NCI-H774 (cell line): Measurements from ENCODE around the gene C2CD2L.
"Not testable (repeated sequence)": the region's sequence is repeated elsewhere in the genome, so short reads cannot be mapped to it uniquely, and the experiment has no call there.

Experiments used
- DNase-seq: peaks from one replicate; lab custom pipeline; 2025; lab: John Stamatoyannopoulos, UW

C2CD2L gene

GRCh38 chr11:119106564-119107537, at the start of gene C2CD2L:
Gene C2CD2L, plus strand, starts transcription at chr11:119107344. Its CDS starts 398 bp downstream, at chr11:119107742.
- peak; percentile 90 for DNase-seq

DNA sequence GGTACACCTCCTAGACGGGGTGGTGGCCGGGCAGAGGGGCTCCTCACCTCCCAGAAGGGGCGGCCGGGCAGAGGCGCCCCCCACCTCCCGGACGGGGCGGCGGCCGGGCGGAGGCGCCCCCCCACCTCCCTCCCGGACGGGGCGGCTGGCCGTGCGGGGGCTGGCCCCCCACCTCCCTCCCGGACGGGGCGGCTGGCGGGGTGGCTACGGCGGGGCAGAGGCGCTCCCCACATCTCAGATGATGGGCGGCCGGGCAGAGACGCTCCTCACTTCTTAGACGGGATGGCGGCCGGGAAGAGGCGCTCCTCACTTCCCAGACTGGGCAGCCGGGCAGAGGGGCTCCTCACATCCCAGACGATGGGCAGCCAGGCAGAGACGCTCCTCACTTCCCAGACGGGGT, 48.0 kb upstream of the C2CD2L start:
- not testable (repeated sequence) for DNase-seq

DNA sequence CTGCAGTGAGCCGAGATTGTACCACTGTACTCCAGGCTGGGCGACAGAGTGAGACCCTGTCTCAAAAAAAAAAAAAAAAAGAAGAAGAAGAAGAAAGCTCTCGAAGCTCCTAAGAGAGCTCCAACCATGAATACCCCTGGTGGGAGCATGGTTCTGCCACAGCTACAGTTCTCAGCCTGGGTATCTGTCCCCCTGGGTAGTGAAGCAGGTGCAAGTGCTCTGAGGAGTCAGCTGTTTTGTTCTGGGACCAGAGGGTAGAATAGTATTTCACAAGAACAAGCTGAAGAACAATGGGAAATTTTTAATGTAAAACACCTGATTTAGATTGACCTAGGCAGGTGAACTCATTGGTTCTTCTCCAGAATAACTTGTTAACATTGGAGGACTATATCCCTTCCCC, 45.9 kb upstream of the C2CD2L start:
- DNase-seq = no peak

DNA sequence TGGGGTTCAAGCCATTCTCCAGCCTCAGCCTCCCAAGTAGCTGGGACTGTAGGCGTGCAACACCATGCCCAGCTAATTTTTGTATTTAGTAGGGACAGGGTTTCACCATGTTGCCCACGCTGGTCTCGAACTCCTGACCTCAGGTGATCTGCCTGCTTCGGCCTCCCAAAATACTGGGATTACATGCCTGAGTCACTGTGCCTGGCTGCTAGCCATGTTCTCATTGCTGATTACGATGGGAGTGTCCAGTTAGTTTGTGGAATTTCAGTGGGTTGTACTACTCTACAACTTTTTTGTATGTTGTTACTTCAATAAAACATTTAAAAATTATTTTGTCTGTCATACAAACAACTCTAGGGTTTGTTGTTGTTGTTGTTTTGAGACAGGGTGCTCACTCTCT, 44.4 kb upstream of the C2CD2L start:
- DNase-seq = no peak

- DNase-seq = no peak
Observed at GRCh38 chr11:119065369-119065768, 41.8 kb upstream of the C2CD2L start.

- DNase-seq = peak; percentile 94
Observed at GRCh38 chr11:119067371-119068222, 39.5 kb upstream of the C2CD2L start, which contains the start of gene VPS11. Gene VPS11, plus strand, starts transcription at chr11:119067818. Its CDS starts 6 bp downstream, at chr11:119067824.

DNA sequence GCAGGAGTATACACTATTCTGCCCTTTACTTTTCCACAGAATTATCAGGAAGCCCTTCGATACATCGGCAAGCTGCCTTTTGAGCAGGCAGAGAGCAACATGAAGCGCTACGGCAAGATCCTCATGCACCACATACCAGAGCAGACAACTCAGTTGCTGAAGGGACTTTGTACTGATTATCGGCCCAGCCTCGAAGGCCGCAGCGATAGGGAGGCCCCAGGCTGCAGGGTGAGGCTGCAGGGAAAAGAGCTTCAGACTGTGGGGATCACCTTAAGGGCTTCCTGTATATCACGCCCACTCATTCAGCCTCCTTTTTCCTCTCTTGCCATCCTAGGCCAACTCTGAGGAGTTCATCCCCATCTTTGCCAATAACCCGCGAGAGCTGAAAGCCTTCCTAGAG, 29.3 kb upstream of the C2CD2L start:
- DNase-seq = no peak

GRCh38 chr11:119078675-119079420, 28.3 kb upstream of the C2CD2L start:
- no peak for DNase-seq

DNA sequence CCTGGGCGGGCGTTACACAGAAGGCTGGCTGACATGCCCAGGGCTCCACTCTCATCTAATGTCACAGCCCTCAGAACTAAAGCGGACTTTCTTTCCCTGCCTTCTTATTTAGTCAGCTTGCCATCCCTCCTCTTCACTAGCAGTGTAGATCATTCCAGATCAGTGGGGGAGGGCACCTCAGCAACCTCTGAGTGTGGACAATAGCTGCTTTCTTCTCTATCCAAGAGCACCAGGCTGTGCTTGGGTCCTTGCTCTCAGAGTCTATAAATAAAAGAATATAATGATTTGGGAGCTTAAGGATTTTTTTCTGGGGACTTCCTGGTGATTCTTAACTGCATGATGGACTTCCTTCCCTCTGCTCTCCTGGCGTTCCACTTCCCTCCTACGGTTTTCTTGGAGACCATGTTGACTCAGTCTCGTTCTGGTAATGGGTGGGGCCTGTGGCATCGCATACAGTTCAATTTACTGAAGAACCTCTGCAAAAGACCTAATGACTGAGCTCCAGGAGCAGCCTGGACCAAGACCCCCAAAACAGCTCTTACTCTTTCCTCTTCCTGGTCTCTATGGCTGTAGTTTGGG, 25.4 kb upstream of the C2CD2L start:
- DNase-seq = no peak

- peak; percentile 93 for DNase-seq
Observed at GRCh38 chr11:119084663-119085436, 22.3 kb upstream of the C2CD2L start, which contains the start of gene HMBS. Gene HMBS, plus strand, starts transcription at chr11:119084881. Its CDS starts 153 bp downstream, at chr11:119085034.

DNA sequence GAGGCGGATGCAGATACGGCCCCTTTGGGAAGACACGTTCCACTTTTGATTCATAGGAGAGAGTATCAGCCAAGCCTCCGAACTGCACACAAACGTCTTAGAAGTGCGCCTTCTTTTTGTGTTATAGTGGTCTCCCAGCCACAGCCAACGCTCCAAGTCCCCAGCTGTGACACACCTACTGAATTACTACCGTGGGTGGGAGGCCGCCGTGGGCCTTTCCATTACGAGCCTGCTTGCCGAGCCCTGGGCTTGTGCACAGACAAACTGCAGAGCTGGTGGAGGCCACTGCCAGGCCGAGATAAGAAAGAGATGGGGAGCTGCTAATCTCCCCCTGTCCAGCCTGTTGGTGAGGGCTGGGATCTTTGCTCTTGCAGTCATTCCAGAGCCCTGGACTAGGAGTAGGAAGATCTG, 21.7 kb upstream of the C2CD2L start:
- no peak for DNase-seq

- DNase-seq = no peak
Observed at GRCh38 chr11:119087123-119087522, 20.0 kb upstream of the C2CD2L start.

DNA sequence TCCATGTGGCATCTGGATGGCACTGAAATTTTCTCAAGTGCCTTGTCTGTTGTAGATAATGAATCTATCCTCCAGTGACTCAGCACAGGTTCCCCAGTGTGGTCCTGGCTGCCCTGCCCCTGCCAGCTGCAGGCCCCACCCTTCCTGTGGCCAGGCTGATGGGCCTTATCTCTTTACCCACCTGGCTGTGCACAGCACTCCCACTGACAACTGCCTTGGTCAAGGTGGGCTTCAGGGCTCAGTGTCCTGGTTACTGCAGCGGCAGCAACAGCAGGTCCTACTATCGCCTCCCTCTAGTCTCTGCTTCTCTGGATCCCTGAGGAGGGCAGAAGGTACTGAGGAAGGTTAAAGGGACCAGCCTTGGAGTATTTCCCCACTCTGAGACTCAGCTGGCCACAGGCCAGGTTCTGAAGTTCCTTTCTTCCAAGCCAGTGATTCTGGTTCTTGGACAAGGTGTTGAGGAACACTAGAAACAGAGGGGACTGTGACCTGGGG, 19.4 kb upstream of the C2CD2L start:
- no peak for DNase-seq

- DNase-seq = no peak
Observed at GRCh38 chr11:119088406-119088805, 18.7 kb upstream of the C2CD2L start.

DNA sequence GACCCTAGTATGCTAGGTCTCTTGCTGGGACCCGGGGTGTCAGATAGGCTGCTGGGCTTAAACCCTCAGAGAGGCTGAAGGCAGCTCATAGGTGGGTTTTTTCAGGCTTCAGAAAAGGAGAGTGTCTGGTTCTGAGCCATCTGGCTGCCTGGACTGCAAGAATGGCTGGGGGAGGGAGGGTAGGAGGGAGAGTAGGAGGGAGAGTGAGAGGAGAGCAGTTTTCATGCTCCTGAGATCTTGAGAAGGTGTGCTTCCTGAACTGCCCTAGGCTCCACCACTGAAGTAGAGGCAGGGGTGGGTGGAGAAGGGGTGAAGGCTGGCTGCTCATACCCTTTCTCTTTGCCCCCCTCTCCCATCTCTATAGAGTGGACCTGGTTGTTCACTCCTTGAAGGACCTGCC, 17.8 kb upstream of the C2CD2L start:
- DNase-seq = no peak

DNA sequence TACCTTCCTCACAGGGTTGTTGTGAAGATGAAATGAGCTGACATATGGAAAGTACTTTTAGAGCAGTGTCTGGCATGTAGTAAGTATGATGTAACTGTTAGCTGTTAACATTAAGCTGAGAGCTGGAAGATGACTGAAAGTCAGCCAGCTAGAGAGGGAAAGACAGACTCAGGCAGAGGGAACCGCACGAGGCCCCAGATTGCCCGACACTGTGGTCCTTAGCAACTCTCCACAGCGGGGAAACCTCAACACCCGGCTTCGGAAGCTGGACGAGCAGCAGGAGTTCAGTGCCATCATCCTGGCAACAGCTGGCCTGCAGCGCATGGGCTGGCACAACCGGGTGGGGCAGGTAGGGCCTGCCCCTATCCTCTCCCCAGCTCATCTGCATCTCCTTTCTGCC, 16.0 kb upstream of the C2CD2L start:
- no peak for DNase-seq

DNA sequence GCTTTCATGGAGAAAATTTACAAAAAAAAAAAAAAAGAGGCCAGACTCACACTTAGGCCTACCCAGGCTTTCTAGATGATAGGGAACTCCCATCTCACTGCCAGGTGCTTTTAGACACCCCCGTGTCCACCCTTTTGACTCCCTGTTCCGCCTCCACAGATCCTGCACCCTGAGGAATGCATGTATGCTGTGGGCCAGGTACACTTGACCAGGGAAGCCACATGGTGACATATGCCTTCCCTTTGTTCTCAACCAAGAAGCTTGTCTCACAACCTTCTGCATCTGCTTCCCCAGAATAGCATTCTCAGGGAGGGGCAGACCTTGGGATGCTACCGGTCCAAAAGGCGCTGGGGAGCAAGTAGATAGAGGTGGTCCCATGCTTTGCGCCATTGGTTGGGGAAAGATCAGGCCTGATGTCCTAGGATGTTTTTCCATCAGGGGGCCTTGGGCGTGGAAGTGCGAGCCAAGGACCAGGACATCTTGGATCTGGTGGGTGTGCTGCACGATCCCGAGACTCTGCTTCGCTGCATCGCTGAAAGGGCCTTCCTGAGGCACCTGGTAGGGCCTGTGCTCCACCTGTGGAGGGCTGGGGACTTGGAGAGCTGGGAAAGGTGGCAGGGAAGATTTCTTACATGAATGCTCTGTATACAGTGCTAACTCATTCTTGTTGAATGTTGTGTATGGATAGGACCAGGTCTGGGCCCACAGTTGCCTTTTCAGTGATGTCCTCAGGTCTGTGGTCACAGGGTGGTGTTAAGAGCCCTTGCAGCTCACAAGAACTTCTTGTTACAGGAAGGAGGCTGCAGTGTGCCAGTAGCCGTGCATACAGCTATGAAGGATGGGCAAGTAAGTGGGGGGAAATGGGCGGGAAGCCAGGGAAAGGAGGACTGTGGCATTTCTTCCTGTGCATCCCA, 14.9 kb upstream of the C2CD2L start:
- no peak for DNase-seq

- DNase-seq = no peak
Observed at GRCh38 chr11:119092880-119093842, 14.0 kb upstream of the C2CD2L start.
